Measurements from ENCODE around the gene PGF.
"Not testable (repeated sequence)": the region's sequence is repeated elsewhere in the genome, so short reads cannot be mapped to it uniquely, and the experiment has no call there.

The PGF gene

GRCh38 chr14:74955229-74956026 lies at the start of gene PGF:
Gene PGF, minus strand, starts transcription at chr14:74955597. Its CDS starts 355 bp downstream, at chr14:74955242.
- DNase-seq: peak; percentile 18

- DNase-seq: no peak
Observed at GRCh38 chr14:75003250-75004027, 48.0 kb upstream of the PGF start.

- peak; percentile 97 for DNase-seq
Observed at GRCh38 chr14:75002392-75003249, 47.2 kb upstream of the PGF start, which contains the start of gene EIF2B2. Gene EIF2B2, plus strand, starts transcription at chr14:75002921. Its CDS starts 70 bp downstream, at chr14:75002991.

DNA sequence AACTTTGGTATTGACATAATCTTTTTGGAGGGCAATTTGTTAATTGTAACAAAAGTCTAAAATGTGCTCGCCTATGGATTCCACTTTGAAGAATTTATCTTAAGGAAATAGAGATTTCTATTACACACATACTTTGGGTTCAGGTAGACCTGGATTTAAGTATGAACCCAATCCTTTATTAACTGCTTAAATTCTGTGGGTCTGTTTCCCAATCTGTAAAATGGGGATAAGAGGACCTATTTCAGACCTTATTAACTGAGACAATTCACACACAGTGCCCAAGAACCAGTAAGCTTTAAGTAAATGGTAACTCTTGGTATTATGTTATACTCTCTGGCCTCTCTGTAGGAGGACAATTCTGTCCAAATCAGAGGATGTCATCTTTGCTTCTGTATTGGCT lies 46.5 kb upstream of the PGF start:
- no peak for DNase-seq

GRCh38 chr14:75001261-75001660 lies 45.9 kb upstream of the PGF start:
- DNase-seq: no peak

DNA sequence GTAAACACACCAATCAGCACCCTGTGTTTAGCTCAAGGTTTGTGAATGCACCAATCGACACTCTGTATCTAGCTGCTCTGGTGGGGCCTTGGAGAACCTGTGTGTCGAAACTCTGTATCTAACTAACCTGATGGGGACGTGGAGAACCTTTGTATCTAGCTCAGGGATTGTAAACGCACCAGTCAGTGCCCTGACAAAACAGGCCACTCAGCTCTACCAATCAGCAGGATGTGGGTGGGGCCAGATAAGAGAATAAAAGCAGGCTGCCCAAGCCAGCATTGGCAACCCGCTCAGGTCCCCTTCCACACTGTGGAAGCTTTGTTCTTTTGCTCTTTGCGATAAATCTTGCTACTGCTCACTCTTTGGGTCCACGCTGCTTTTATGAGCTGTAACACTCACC lies 40.4 kb upstream of the PGF start:
- DNase-seq: not testable (repeated sequence)

- DNase-seq: not testable (repeated sequence)
Observed at GRCh38 chr14:74994182-74994581, 38.8 kb upstream of the PGF start.

GRCh38 chr14:74988993-74989392 lies 33.6 kb upstream of the PGF start:
- DNase-seq: no peak

DNA sequence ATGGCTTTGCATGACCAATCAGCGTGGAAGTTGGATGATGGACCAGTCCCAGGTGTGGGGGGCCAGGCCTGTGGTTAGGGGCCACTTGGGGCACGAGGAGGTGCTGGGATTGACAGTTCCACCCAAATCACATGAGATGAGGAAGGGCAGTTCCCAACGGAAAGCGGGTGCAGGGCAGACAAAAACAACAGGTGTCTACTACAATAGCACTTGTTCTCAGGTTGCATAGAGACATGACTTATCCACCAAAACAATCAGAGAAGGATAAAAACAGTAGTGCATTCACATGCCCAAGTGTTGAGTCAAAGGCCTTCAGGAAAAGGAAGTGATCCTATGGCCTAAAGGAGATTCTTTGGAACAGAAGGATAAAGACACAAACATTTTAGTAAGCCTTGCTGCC lies 32.7 kb upstream of the PGF start:
- DNase-seq: no peak

DNA sequence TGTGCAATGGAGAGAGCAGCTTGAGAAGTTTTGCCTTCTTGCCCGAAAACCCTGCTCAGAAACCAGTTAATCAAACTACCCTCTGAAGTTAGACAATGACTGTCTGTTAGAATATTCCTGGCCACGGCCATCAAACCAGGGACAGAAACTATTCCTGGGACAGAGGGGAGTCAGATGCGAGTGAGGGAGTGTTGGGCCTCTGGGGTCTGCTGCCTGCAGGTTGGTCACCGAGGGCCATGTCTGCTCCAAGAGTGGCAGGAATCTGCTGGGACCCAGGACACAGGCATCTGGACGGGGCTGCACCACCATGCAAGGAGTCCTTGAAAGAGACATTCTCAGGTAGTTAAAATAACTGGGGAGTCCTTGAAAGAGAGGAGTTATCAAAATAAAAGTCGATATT lies 30.4 kb upstream of the PGF start:
- no peak for DNase-seq

- no peak for DNase-seq
Observed at GRCh38 chr14:74985028-74985310, 29.6 kb upstream of the PGF start.

DNA sequence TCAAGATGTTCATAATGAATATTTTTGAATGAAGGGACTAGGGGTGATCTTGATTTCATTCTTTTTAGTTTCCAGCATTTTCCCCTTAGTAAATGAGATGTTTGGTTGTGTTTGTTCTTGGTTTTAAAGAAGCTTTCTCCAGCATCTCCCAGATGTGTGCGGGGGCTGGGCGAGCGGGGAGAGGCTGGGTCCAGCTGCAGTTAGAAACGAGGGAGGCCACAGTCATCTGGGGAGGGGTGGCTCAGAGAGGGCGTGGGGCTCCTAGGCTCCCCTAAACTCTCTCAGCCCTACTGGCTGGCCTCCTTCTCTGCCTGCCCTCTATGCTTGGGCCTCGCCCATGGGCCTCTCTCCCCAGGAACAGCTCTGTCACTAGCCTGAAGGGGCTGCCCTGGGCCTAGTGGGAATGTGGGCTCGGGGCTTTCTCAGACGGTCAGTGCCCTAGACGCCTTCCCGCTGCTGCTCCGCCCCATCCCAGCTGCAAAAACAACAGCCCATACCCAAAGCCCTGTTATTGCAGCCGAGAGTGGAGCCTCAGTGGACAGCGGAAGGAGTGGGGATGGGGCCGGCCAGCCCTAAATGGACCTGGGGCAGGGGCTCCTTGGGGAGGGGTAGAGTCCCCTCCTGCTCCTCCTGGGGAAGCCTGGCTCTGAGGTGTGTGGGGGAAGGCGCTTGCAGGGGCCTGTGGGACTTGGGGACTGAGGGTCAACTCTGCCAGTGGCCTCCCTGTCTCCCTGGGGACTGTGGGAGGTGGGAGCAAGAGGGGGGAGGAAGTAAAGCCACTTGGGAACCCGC lies 29.0 kb upstream of the PGF start:
- no peak for DNase-seq

GRCh38 chr14:74983343-74983742 lies 27.9 kb upstream of the PGF start:
- no peak for DNase-seq

DNA sequence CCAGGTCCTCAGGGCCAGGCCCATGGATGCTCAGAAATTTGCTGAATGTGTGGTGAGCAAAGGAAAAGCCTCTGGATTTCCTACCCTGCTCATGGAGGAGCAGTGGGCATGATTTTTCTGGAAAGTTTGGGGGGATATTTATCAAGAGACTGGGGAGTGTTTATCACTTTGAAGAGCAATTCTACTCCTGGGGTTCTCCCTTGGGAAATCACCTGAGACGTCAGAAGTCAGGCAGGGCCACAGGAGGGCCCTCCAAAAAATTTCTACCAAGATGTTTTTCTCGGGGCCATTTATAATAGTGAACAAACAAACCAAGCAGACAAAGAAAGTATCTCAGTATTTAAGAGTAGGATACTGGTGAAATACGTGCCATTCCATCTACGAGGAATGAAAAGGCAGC lies 27.3 kb upstream of the PGF start:
- DNase-seq: no peak

- DNase-seq: no peak
Observed at GRCh38 chr14:74981833-74982232, 26.4 kb upstream of the PGF start.

DNA sequence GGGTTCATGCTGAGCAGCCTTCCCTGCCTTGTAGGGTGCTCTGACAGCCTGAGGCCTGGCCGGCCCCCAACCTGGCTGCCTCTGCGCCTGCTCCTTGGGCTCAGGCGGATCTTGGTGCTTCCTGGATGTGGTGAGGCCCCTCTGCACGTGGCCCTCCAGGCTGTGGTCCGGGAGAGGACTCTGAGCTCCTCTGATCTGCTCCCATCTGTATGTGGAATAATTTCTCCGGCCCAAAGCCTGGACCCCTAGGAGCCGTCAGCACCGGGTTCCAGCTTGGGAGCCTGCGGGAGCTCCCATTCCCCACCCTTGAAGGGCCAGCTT lies 26.0 kb upstream of the PGF start:
- no peak for DNase-seq

DNA sequence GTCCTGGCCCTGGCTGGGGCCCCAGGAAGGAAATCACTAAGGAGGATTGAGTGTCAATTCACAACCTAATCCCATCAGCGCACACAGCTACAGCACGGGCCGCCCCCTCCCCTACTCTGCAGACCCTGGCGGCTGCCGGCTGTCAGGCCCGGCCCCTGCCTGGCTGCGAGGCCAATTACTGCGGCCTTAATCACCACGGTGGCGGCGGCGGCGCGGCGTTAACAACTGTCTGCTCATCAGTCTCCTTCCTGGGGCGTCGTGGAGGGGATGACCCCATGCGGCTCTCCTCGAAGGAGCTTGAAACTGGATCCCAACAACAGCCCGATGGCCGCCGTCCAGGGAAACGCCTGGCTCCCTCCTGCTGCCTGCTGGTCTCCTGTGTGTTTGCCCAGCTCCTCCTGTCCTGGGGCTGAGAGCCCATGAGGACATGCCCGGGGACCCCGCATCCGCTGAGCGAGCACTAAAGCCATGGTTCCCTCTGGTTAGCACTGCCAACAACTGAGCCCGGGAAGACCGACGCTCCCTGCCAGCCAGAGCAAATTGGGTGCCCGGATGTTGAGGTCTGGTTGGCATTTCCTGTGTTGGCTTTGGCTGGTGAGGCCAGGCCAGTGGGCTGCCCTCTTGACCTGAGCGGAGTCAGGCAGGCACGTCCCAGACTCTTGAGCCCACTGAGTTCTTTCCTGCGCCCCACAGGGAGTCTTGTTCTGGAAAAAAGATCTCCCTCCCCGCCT lies 25.5 kb upstream of the PGF start:
- DNase-seq: no peak

GRCh38 chr14:74980398-74980730 lies 25.0 kb upstream of the PGF start:
- DNase-seq: no peak

- no peak for DNase-seq
Observed at GRCh38 chr14:74979442-74980397, 24.3 kb upstream of the PGF start.

DNA sequence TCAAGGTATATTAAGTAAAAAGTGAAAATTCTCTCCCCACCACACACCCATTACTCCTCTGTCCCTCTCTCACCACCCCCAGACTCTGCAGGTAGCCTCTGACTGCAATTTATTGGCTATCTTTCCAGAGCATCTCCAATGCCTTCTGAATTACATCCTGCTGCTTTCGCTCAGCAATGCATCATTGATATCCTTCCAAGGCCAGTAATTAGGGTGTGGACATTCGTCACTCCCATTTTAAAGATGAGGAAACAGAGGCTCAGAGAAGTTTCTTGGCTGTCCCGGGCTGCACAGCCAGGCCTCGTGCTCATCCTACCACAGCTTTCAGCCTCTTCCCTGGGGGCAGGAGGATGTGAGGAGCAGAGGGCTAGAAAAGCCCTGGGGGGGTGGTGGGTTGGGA lies 23.6 kb upstream of the PGF start:
- DNase-seq: no peak

DNA sequence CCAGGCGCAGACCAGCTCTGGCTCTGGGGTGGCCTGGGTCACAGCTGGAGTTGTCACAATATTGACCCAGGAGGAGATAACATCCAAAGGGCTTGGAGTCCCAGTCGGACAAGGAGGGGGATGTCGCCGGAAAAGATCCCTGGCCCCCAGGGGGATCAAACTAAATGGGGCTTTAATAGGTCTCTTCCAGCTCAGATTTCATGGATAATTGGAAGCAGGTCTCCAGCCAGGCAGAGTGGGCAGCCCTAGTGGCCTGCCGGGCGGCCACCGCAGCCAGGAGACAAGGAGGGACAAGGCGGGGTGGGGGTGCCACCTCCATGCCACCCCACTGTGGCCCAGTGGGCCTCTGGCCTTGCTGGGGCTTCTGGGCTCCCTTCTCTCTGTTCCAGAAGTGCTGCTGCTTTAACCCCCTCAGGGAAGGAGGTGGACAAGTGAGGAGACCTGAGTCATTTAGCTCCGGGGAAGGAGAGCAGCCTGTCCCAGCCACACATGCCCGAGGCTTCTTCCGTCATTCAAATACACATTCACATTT lies 23.1 kb upstream of the PGF start:
- no peak for DNase-seq

Data from activated CD4-positive, alpha-beta T cell treated with anti-CD3 and anti-CD28 coated beads for 1 hour (primary cell).